Measurements from ENCODE around the gene ANKRD45.
"Not testable (repeated sequence)": the region's sequence is repeated elsewhere in the genome, so short reads cannot be mapped to it uniquely, and the experiment has no call there.

ANKRD45 gene

GRCh38 chr1:173669491-173669941 lies at the start of gene ANKRD45:
Gene ANKRD45, minus strand, starts transcription at chr1:173669851. Its CDS starts 10,433 bp downstream, at chr1:173659418.
- peak; percentile 19 for DNase-seq

GRCh38 chr1:173717238-173717637 lies 47.6 kb upstream of the ANKRD45 start:
- DNase-seq: no peak

- no peak for DNase-seq
Observed at GRCh38 chr1:173715538-173715844, 45.8 kb upstream of the ANKRD45 start.

- DNase-seq: peak; percentile 84
Observed at GRCh38 chr1:173714759-173715537, 45.3 kb upstream of the ANKRD45 start, which contains the start of gene KLHL20. Gene KLHL20, plus strand, starts transcription at chr1:173714981. Its CDS starts 1,063 bp downstream, at chr1:173716044.

GRCh38 chr1:173714441-173714758 lies 44.7 kb upstream of the ANKRD45 start:
- DNase-seq: no peak

- no peak for DNase-seq
Observed at GRCh38 chr1:173708787-173709186, 39.1 kb upstream of the ANKRD45 start.

- no peak for DNase-seq
Observed at GRCh38 chr1:173705117-173705516, 35.5 kb upstream of the ANKRD45 start.

- DNase-seq: no peak
Observed at GRCh38 chr1:173702736-173703135, 33.1 kb upstream of the ANKRD45 start.

- DNase-seq: not testable (repeated sequence)
Observed at GRCh38 chr1:173701299-173701698, 31.6 kb upstream of the ANKRD45 start.

- no peak for DNase-seq
Observed at GRCh38 chr1:173693238-173693637, 23.6 kb upstream of the ANKRD45 start.

- no peak for DNase-seq
Observed at GRCh38 chr1:173688300-173688699, 18.6 kb upstream of the ANKRD45 start.

GRCh38 chr1:173685121-173685520 lies 15.5 kb upstream of the ANKRD45 start:
- not testable (repeated sequence) for DNase-seq

- DNase-seq: not testable (repeated sequence)
Observed at GRCh38 chr1:173683838-173684237, 14.2 kb upstream of the ANKRD45 start.

GRCh38 chr1:173682184-173682583 lies 12.5 kb upstream of the ANKRD45 start:
- DNase-seq: no peak

- not testable (repeated sequence) for DNase-seq
Observed at GRCh38 chr1:173680152-173680551, 10.5 kb upstream of the ANKRD45 start.

- DNase-seq: not testable (repeated sequence)
Observed at GRCh38 chr1:173674496-173674895, 4.8 kb upstream of the ANKRD45 start.

GRCh38 chr1:173666646-173667045 lies 3.0 kb downstream of the ANKRD45 start:
- no peak for DNase-seq

- no peak for DNase-seq
Observed at GRCh38 chr1:173663159-173663558, 6.5 kb downstream of the ANKRD45 start.

- DNase-seq: no peak
Observed at GRCh38 chr1:173661763-173662162, 7.9 kb downstream of the ANKRD45 start.

GRCh38 chr1:173661271-173661670 lies 8.4 kb downstream of the ANKRD45 start:
- no peak for DNase-seq

GRCh38 chr1:173660306-173660705 lies 9.3 kb downstream of the ANKRD45 start:
- DNase-seq: no peak

- DNase-seq: no peak
Observed at GRCh38 chr1:173648880-173649605, 20.6 kb downstream of the ANKRD45 start.

- DNase-seq: no peak
Observed at GRCh38 chr1:173646656-173647055, 23.0 kb downstream of the ANKRD45 start.

GRCh38 chr1:173642450-173643139 lies 27.1 kb downstream of the ANKRD45 start:
- DNase-seq: not testable (repeated sequence)
